A549 (cell line): Measurements from ENCODE around the gene EPB41L4B. TPM values are rescaled to one million over a fixed set of nuclear protein-coding genes. Genes with fewer than 3 reads are reported as not detected.

Experiments used
- ATAC-seq, 2 experiments: fragments of 200-7000 bp in 1 of 2; fragments of >200 bp in 1 of 2; cut with Nextera tagmentation in 1 of 2; cut with Tn5 transposase in 1 of 2; 3 replicates each; pipeline versions ENCODE4 v1.8.0 to v1.9.1; 2018 to 2020; ENCODE audit warnings: mild to moderate bottlenecking in 1 of 2, moderate library complexity in 1 of 2
- CTCF ChIA-PET: fragments of 300-600 bp; sonication (Branson Sonifier 250); formaldehyde crosslinking; extraction: SDS; loops from one replicate; lab custom pipeline; 2021; ENCODE audit warnings: antibody characterized with exemption, inconsistent platforms; lab: Yijun Ruan, JAX
- POLR2A ChIA-PET: fragments of 350-600 bp; formaldehyde crosslinking; extraction: SDS; loops from one replicate; lab custom pipeline; 2021; ENCODE audit warnings: antibody characterized with exemption, inconsistent platforms; lab: Yijun Ruan, JAX
- DNase-seq, 2 experiments: peaks; one replicate each; pipeline versions ENCODE4 v3.0.0 to v3.0.0-alpha.2; 2011 to 2016; ENCODE audit warnings: low read depth in 1 of 2, low spot score in 1 of 2
- FAIRE-seq: peaks from 2 replicates; lab custom pipeline; 2011; peaks lifted over from hg19 to GRCh38; lab: Jason Lieb, UNC
- H3K27ac ChIP-seq, 2 experiments: fragments of >200 bp; sonication (Bioruptor Twin); formaldehyde crosslinking; 3 replicates each; pipeline ENCODE4 v1.5.1; 2016 to 2017
- H3K4me1 ChIP-seq: fragments of >200 bp; sonication (Bioruptor Twin); formaldehyde crosslinking; 3 replicates; pipeline ENCODE4 v1.6.1; 2016
- H3K4me2 ChIP-seq: fragments of >200 bp; sonication (Bioruptor Twin); formaldehyde crosslinking; 3 replicates; pipeline ENCODE4 v1.6.1; 2016
- H3K4me3 ChIP-seq: fragments of >200 bp; sonication (Bioruptor Twin); formaldehyde crosslinking; 3 replicates; pipeline ENCODE4 v1.5.1; 2016
- H3K9me3 ChIP-seq: fragments of >200 bp; sonication (Bioruptor Twin); formaldehyde crosslinking; 3 replicates; pipeline ENCODE4 v1.6.1; 2016
- BHLHE40 ChIP-seq: IDR thresholded peaks from 2 replicates; pipeline ENCODE4 v1.6.1; 2012; ENCODE audit warnings: low read depth, low read length, inconsistent platforms
- CBX2 ChIP-seq: fragments of 200-600 bp; sonication (generic); IDR thresholded peaks from 2 replicates; pipeline ENCODE4 v1.6.1; 2016; ENCODE audit warnings: low read depth, mild to moderate bottlenecking, borderline replicate concordance
- CBX8 ChIP-seq: fragments of 200-600 bp; sonication (generic); IDR thresholded peaks from 2 replicates; pipeline ENCODE4 v1.6.1; 2016
- CHD4 ChIP-seq: fragments of 200-600 bp; sonication (generic); IDR thresholded peaks from 2 replicates; pipeline ENCODE4 v1.6.1; 2016; ENCODE audit warnings: antibody characterized with exemption, mild to moderate bottlenecking, borderline replicate concordance
- FOSB ChIP-seq: fragments of 250-450 bp; sonication (Bioruptor Pico); IDR thresholded peaks from 2 replicates; pipeline ENCODE4 v1.5.0; 2020; ENCODE audit warnings: mild to moderate bottlenecking, moderate library complexity
- FOSL2 ChIP-seq, 2 experiments: fragments of 450-650 bp in 1 of 2; fragments of >200 bp in 1 of 2; sonication (Bioruptor Twin) in 1 of 2; formaldehyde crosslinking; IDR thresholded peaks; 2 replicates each; pipeline versions ENCODE4 v1.5.0 to v1.6.1; 2016 to 2020; ENCODE audit warnings: mild to moderate bottlenecking in 1 of 2, moderate library complexity in 1 of 2
- FOXS1 ChIP-seq: fragments of 250-450 bp; sonication (Bioruptor Pico); IDR thresholded peaks from 2 replicates; pipeline ENCODE4 v1.5.0; 2020; ENCODE audit warnings: mild to moderate bottlenecking, moderate library complexity
- HDAC2 ChIP-seq: fragments of 200-600 bp; sonication (generic); IDR thresholded peaks from 2 replicates; pipeline ENCODE4 v1.6.1; 2016
- HOXB13 ChIP-seq: fragments of 250-450 bp; sonication (Bioruptor Pico); IDR thresholded peaks from 2 replicates; pipeline ENCODE4 v1.5.0; 2020; ENCODE audit warnings: low read depth, mild to moderate bottlenecking, moderate library complexity
- JUNB ChIP-seq: fragments of >200 bp; sonication (Bioruptor Twin); formaldehyde crosslinking; IDR thresholded peaks from 2 replicates; pipeline ENCODE4 v1.6.1; 2016
- KDM1A ChIP-seq: fragments of 200-600 bp; sonication (generic); IDR thresholded peaks from 2 replicates; pipeline ENCODE4 v1.6.1; 2016; ENCODE audit warnings: low read depth, mild to moderate bottlenecking
- KDM5A ChIP-seq: fragments of 200-600 bp; sonication (generic); IDR thresholded peaks from 2 replicates; pipeline ENCODE4 v1.6.1; 2016; ENCODE audit warnings: antibody characterized with exemption, mild to moderate bottlenecking
- MAFK ChIP-seq: fragments of 450-650 bp; IDR thresholded peaks from 2 replicates; pipeline ENCODE4 v1.6.1; 2014; ENCODE audit not compliant: partially characterized antibody
- MAZ ChIP-seq: fragments of 150-350 bp; IDR thresholded peaks from 2 replicates; pipeline ENCODE4 v1.6.1; 2014; ENCODE audit warnings: antibody characterized with exemption, low read depth, low read length, borderline replicate concordance
- MYC ChIP-seq: IDR thresholded peaks from 2 replicates; pipeline ENCODE4 v1.6.1; 2012; ENCODE audit warnings: mild to moderate bottlenecking, inconsistent platforms, low read length, improper control_type of control experiment, borderline replicate concordance
- NFE2L2 ChIP-seq: fragments of 150-350 bp; conservative IDR thresholded peaks from 2 replicates; pipeline ENCODE4 v1.6.1; 2014; ENCODE audit warnings: low read length
- NR3C1 ChIP-seq: fragments of >200 bp; sonication (Bioruptor Twin); formaldehyde crosslinking; IDR thresholded peaks from 3 replicates; pipeline ENCODE4 v1.6.1; 2017
- PHF8 ChIP-seq: fragments of 200-600 bp; sonication (generic); IDR thresholded peaks from 2 replicates; pipeline ENCODE4 v1.6.1; 2016; ENCODE audit warnings: low read depth, mild to moderate bottlenecking, antibody characterized with exemption, moderate library complexity, borderline replicate concordance
- POLR2AphosphoS2 ChIP-seq: conservative IDR thresholded peaks from 2 replicates; pipeline ENCODE4 v1.6.1; 2012; ENCODE audit warnings: low read length, improper control_type of control experiment, inconsistent platforms
- RARB ChIP-seq: fragments of 250-450 bp; sonication (Bioruptor Pico); IDR thresholded peaks from 2 replicates; pipeline ENCODE4 v1.8.0; 2021; ENCODE audit warnings: mild to moderate bottlenecking, moderate library complexity
- SMC3 ChIP-seq: fragments of >200 bp; sonication (Bioruptor Twin); formaldehyde crosslinking; IDR thresholded peaks from 3 replicates; pipeline ENCODE4 v1.6.1; 2018; ENCODE audit warnings: inconsistent platforms
- SREBF2 ChIP-seq: fragments of 450-650 bp; IDR thresholded peaks from 2 replicates; pipeline ENCODE4 v1.6.1; 2014; ENCODE audit warnings: mild to moderate bottlenecking, moderate library complexity
- TFCP2L1 ChIP-seq: fragments of 250-450 bp; sonication (Bioruptor Pico); IDR thresholded peaks from 2 replicates; pipeline ENCODE4 v1.5.0; 2021; ENCODE audit warnings: mild to moderate bottlenecking
- ZSCAN20 ChIP-seq: fragments of 250-450 bp; sonication (Bioruptor Pico); IDR thresholded peaks from 2 replicates; pipeline ENCODE4 v1.8.0; 2022; ENCODE audit warnings: mild to moderate bottlenecking, moderate library complexity
- WGBS: methylation state at CpG from one replicate; pipeline ENCODE4 v1.1.6; 2017; ENCODE audit errors: missing lambda C conversion rate; 5-methylcytosine and 5-hydroxymethylcytosine counted together
- polyA plus RNA-seq, 4 experiments: library from polyadenylated mRNA; depleted of rRNA in 3 of 4; stranded (reverse); fragments of >200 nt; fragmentation: RNase III in 1 of 4; extraction: RNeasy Plus Mini Kit Qiagen cat#74134 plus additional on column Dnase treatment in 1 of 4; gene quantifications; 2 replicates in 3 of 4; 3 replicates in 1 of 4; pipeline ENCODE4 v1.2.3, GENCODE V29; 2011 to 2017
- TF ChIP-seq, protein P1 (sequence below): fragments of >200 bp; sonication (Bioruptor Twin); formaldehyde crosslinking; IDR thresholded peaks from 3 replicates; pipeline ENCODE4 v1.6.1; 2016
- TF ChIP-seq, protein P2 (sequence below): IDR thresholded peaks from 2 replicates; pipeline ENCODE4 v1.6.1; 2012
- TF ChIP-seq, protein P3 (sequence below): IDR thresholded peaks from 2 replicates; pipeline ENCODE4 v1.6.1; 2012
- TF ChIP-seq, protein P4 (sequence below): fragments of >200 bp; sonication (Bioruptor Twin); formaldehyde crosslinking; IDR thresholded peaks from 2 replicates; pipeline ENCODE4 v1.6.1; 2016
- TF ChIP-seq, protein P5 (sequence below): fragments of 250-450 bp; sonication (Bioruptor Pico); IDR thresholded peaks from 2 replicates; pipeline ENCODE4 v1.5.0; 2021; ENCODE audit warnings: mild to moderate bottlenecking, moderate library complexity, borderline replicate concordance

The EPB41L4B gene
- polyA plus RNA-seq, 2 of the 4 experiments (the other 2 are of a cell fraction), result 7.9 to 22.0 TPM

DNA sequence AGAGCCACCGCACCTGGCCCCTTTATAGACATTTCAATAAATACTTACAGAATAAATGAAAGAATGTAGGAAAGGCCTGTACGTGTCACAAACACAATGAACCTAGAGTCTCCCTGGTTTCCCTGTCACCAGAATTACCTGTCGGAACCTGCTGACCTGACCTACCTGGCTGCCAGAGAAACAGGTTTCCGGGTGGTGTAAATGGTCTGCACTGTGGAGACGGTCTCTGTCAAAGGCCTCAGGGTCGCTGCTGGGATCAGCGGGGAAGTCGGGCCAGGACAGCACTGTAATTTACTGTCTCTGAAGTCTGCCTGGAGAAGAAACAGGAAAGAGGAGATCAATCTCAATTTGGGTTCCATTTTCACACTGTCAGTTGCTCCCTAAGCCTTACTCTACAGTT lies 144.5 kb downstream of the EPB41L4B start:
- ChIA-PET CTCF (no interaction called here), POLR2A (no interaction called here)
- H3K9me3 ChIP-seq, result no peaks in the 10 kb centered on the region
- FAIRE-seq, result no peak
- H3K27ac ChIP-seq, result no peak overlapping the region
- no peak for ATAC-seq
- DNase-seq, result no peak
- no peak overlapping the region for H3K4me2 ChIP-seq
- H3K4me3 ChIP-seq, result no peak overlapping the region
- no peaks in the 10 kb centered on the region for H3K4me1 ChIP-seq
- 92% methylated on average over 8 of the region's 8 CpGs for WGBS
- TF ChIP-seq SREBF2, result no peak
- no peak for TF ChIP-seq FOSB (CRISPR knock-in tag)
- TF ChIP-seq CHD4, result no peak
- no peak for TF ChIP-seq TFCP2L1 (CRISPR knock-in tag)
- no peak for TF ChIP-seq PHF8
- TF ChIP-seq, protein P1, sequence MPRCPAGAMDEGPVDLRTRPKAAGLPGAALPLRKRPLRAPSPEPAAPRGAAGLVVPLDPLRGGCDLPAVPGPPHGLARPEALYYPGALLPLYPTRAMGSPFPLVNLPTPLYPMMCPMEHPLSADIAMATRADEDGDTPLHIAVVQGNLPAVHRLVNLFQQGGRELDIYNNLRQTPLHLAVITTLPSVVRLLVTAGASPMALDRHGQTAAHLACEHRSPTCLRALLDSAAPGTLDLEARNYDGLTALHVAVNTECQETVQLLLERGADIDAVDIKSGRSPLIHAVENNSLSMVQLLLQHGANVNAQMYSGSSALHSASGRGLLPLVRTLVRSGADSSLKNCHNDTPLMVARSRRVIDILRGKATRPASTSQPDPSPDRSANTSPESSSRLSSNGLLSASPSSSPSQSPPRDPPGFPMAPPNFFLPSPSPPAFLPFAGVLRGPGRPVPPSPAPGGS, result no peak
- no peak for TF ChIP-seq NR3C1
- TF ChIP-seq FOSL2 (IDR thresholded peaks at IDR 0.05), result no peak
- no peak for TF ChIP-seq FOSL2 (CRISPR knock-in tag; IDR thresholded peaks at IDR 0.05)
- no peak for TF ChIP-seq RARB

DNA sequence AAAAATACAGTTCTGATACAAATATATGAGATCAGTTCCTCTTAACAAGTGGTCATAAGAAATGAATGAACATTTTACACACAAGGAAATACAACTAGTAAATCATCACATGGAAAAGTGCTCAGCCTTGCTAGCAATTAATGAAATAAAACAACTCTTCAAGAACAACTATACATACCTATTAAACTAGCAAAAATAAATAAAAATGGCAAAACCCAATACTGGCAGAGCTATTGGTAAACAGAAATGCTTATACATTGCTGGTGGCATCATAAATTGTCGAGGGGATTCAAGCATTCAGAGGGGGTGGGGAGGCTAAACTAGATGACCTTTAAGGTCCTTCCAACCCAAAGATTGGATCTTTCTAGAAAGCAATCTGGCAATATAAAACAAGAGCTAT lies 147.9 kb downstream of the EPB41L4B start:
- FAIRE-seq (no peak), DNase-seq (no peak), ATAC-seq (no peak)
- Histone ChIP-seq H3K4me2 (no peak overlapping the region), H3K9me3 (no peaks in the 10 kb centered on the region), H3K4me3 (no peak overlapping the region), H3K4me1 (no peaks in the 10 kb centered on the region), H3K27ac (no peak overlapping the region)
- 3% methylated on average over 1 of the region's 1 CpG for WGBS
- POLR2A ChIA-PET, result no interaction called here
- CTCF ChIA-PET, result interaction anchor here (0.6 to 5.0 kb wide), 3 partner anchors 10 to 191 kb away, joined by 3 to 27 read pairs (median 4); no protein-coding TSS in a partner anchor
- TF ChIP-seq NFE2L2 (no peak), PHF8 (no peak), ZSCAN20 (CRISPR knock-in tag) (no peak), FOXS1 (CRISPR knock-in tag) (no peak), MAZ (no peak), SMC3 (no peak), RARB (no peak)
- TF ChIP-seq, protein P1, result no peak
- TF ChIP-seq, protein P2, sequence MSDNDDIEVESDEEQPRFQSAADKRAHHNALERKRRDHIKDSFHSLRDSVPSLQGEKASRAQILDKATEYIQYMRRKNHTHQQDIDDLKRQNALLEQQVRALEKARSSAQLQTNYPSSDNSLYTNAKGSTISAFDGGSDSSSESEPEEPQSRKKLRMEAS, result no peak

DNA sequence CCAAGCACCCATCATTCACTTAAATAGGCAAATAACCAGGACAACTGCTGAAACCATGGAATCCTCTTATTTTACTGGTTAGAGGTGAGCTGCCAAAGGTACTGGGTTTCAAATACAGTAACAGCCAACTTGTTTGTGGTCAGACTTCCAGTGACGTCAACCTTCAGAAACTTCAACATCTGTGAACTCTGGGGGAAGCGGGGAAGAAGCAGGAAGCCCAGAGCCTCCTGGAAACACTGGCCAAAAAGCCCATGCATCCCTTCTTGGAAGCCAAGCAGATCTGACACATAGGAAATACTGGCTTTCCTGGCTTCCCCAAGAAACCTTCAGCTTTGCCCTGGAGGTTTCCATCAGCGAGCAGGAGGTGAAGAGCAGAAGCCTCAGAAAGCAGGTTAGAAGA lies 148.9 kb downstream of the EPB41L4B start:
- FAIRE-seq (no peak), ATAC-seq (no peak), DNase-seq (no peak)
- WGBS, result 62% methylated on average over 3 of the region's 3 CpGs
- ChIA-PET POLR2A (no interaction called here), CTCF (interaction anchor here (1.5 to 5.0 kb wide), 2 partner anchors 11 to 14 kb away, joined by 4 to 27 read pairs; no protein-coding TSS in a partner anchor)
- H3K4me2 ChIP-seq, result no peak overlapping the region
- no peaks in the 10 kb centered on the region for H3K9me3 ChIP-seq
- no peak overlapping the region for H3K27ac ChIP-seq
- H3K4me3 ChIP-seq, result no peak overlapping the region
- no peaks in the 10 kb centered on the region for H3K4me1 ChIP-seq
- TF ChIP-seq FOXS1 (CRISPR knock-in tag), result no peak
- TF ChIP-seq CBX8, result no peak
- TF ChIP-seq, protein P3, sequence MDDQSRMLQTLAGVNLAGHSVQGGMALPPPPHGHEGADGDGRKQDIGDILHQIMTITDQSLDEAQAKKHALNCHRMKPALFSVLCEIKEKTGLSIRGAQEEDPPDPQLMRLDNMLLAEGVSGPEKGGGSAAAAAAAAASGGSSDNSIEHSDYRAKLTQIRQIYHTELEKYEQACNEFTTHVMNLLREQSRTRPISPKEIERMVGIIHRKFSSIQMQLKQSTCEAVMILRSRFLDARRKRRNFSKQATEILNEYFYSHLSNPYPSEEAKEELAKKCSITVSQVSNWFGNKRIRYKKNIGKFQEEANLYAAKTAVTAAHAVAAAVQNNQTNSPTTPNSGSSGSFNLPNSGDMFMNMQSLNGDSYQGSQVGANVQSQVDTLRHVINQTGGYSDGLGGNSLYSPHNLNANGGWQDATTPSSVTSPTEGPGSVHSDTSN, result no peak
- no peak for TF ChIP-seq SREBF2
- no peak for TF ChIP-seq CHD4
- TF ChIP-seq MAFK, result no peak
- TF ChIP-seq, protein P4, sequence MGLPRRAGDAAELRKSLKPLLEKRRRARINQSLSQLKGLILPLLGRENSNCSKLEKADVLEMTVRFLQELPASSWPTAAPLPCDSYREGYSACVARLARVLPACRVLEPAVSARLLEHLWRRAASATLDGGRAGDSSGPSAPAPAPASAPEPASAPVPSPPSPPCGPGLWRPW, result no peak
- no peak for TF ChIP-seq MYC
- TF ChIP-seq FOSB (CRISPR knock-in tag), result no peak
- no peak for TF ChIP-seq KDM5A
- TF ChIP-seq JUNB, result no peak
- TF ChIP-seq POLR2AphosphoS2, result no peak
- TF ChIP-seq KDM1A, result no peak
- TF ChIP-seq BHLHE40, result no peak
- no peak for TF ChIP-seq HDAC2
- no peak for TF ChIP-seq NFE2L2
- TF ChIP-seq, protein P5, sequence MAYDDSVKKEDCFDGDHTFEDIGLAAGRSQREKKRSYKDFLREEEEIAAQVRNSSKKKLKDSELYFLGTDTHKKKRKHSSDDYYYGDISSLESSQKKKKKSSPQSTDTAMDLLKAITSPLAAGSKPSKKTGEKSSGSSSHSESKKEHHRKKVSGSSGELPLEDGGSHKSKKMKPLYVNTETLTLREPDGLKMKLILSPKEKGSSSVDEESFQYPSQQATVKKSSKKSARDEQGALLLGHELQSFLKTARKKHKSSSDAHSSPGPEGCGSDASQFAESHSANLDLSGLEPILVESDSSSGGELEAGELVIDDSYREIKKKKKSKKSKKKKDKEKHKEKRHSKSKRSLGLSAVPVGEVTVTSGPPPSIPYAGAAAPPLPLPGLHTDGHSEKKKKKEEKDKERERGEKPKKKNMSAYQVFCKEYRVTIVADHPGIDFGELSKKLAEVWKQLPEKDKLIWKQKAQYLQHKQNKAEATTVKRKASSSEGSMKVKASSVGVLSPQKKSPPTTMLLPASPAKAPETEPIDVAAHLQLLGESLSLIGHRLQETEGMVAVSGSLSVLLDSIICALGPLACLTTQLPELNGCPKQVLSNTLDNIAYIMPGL, result no peak
- TF ChIP-seq HOXB13 (CRISPR knock-in tag), result no peak
- TF ChIP-seq CBX2, result no peak
